Right lobe of liver (tissue), 6 donors: ENCODE measurements around the gene MACROD2. TPM values are rescaled to one million over a fixed set of nuclear protein-coding genes. Genes with fewer than 3 reads are reported as not detected.
"Not testable (repeated sequence)": the region's sequence is repeated elsewhere in the genome, so short reads cannot be mapped to it uniquely, and the experiment has no call there.

Experiments
- ATAC-seq, 4 donors: fragments of 200-7000 bp; cut with Tn5 transposase; one replicate each; pipeline ENCODE4 v1.9.1; 2020; ENCODE audit warnings: mild to moderate bottlenecking in 4 of 4, moderate library complexity in 4 of 4
- DNase-seq, 3 donors: peaks; one replicate each; pipeline ENCODE4 v3.0.0-alpha.2; 2020
- H3K27ac ChIP-seq, 3 donors: fragments of 200-600 bp; one replicate each; pipeline ENCODE4 v1.8.0; 2022
- H3K27me3 ChIP-seq, 2 donors: fragments of 200-600 bp; one replicate each; pipeline ENCODE4 v1.8.0; 2022
- H3K36me3 ChIP-seq, 4 donors: fragments of 200-600 bp; sonication (generic) in 1 of 4; one replicate each; pipeline versions ENCODE4 v1.5.1 to v1.8.0; 2017 to 2022; ENCODE audit warnings: control low read depth in 1 of 4
- H3K4me1 ChIP-seq, 4 donors: fragments of 200-600 bp; sonication (generic) in 1 of 4; one replicate each; pipeline versions ENCODE4 v1.5.1 to v1.8.0; 2017 to 2022; ENCODE audit warnings: control low read depth in 1 of 4
- H3K4me3 ChIP-seq, 3 donors: fragments of 200-600 bp; one replicate each; pipeline ENCODE4 v1.8.0; 2022
- H3K9me3 ChIP-seq, 4 donors: fragments of 200-600 bp; sonication (generic) in 1 of 4; one replicate each; pipeline versions ENCODE4 v1.5.1 to v1.8.0; 2017 to 2022; ENCODE audit warnings: control low read depth in 1 of 4
- CTCF ChIP-seq, 4 donors: fragments of 200-600 bp in 3 of 4; fragments of 450-650 bp in 1 of 4; IDR thresholded peaks; one replicate each; pipeline versions ENCODE4 v1.5.1 to v1.8.0; 2016 to 2022; ENCODE audit warnings: antibody characterized with exemption in 4 of 4, mild to moderate bottlenecking in 2 of 4
- POLR2A ChIP-seq: fragments of 450-650 bp; IDR thresholded peaks from one replicate; pipeline ENCODE4 v1.6.1; 2017; ENCODE audit warnings: antibody characterized with exemption, mild to moderate bottlenecking
- WGBS: methylation state at CpG from one replicate; pipeline ENCODE4 v1.1.6; 2018; ENCODE audit warnings: low coverage, low lambda C conversion rate; ENCODE audit not compliant: insufficient coverage; ENCODE audit errors: missing lambda C conversion rate; 5-methylcytosine and 5-hydroxymethylcytosine counted together
- intact Hi-C, 2 donors: fragments of 100-400 bp; cut with DNase I; formaldehyde crosslinking; loops; one replicate each; pipeline versions ENCODE4 v1.11.2 to v1.14.1; 2022
- total RNA-seq, 6 experiments: library from RNA; depleted of rRNA in 2 of 6; stranded (reverse); fragments of >200 nt in 2 of 6; fragmentation: NEBNext Ultra II Directional in 3 of 6; extraction: Animal tissue kit (Norgen Biotek cat#: 25700) in 3 of 6; gene quantifications; one replicate each; pipeline versions ENCODE4 v1.1.0 to v1.2.4, GENCODE V29; 2016 to 2023
- donor health status: DM: no; HTN: yes; CAD: no.
- donor health status: DM: no; HTN: no; CAD: no.
- donor health status: DM: no; HTN: no; CAD: no.
- donor health status: DM: no; HTN: yes; CAD: no.
- donor health status: DM: no; HTN: yes; CAD: no.

The MACROD2 gene
- total RNA-seq, 6 experiments from 2014 or later: 1.2 to 5.5 (median 3.3) TPM

GRCh38 chr20:14012671-14013070 is 17.4 kb downstream of the MACROD2 start:
- no peaks in the 10 kb centered on the region for H3K4me1 ChIP-seq
- no peak for TF ChIP-seq POLR2A
- TF ChIP-seq CTCF (IDR thresholded peaks at IDR 0.05): no peak
- H3K27ac ChIP-seq: no peak overlapping the region
- WGBS: 97% methylated on average over 3 of the region's 3 CpGs
- H3K36me3 ChIP-seq: no peaks in the 10 kb centered on the region
- DNase-seq: no peak
- intact Hi-C loops: no loop called here
- no peak overlapping the region for H3K4me3 ChIP-seq
- no peak for ATAC-seq
- no peaks in the 10 kb centered on the region for H3K9me3 ChIP-seq
- no peaks in the 10 kb centered on the region for H3K27me3 ChIP-seq

- H3K4me3 ChIP-seq: no peak overlapping the region
- H3K27ac ChIP-seq: no peak overlapping the region
- no peaks in the 10 kb centered on the region for H3K27me3 ChIP-seq
- H3K9me3 ChIP-seq: no peaks in the 10 kb centered on the region
- H3K36me3 ChIP-seq: no peaks in the 10 kb centered on the region
- DNase-seq (no peak), ATAC-seq (no peak)
- no peaks in the 10 kb centered on the region for H3K4me1 ChIP-seq
- WGBS: 87% methylated on average over 1 of the region's 1 CpG
- TF ChIP-seq CTCF (IDR thresholded peaks at IDR 0.05): no peak
- no peak for TF ChIP-seq POLR2A
- intact Hi-C loops: no loop called here
Observed at GRCh38 chr20:14030991-14031390, 35.7 kb downstream of the MACROD2 start.

- no peak overlapping the region for H3K4me3 ChIP-seq
- no peaks in the 10 kb centered on the region for H3K4me1 ChIP-seq
- TF ChIP-seq POLR2A: no peak
- TF ChIP-seq CTCF (IDR thresholded peaks at IDR 0.05): no peak
- no peak for ATAC-seq
- 82% methylated on average over 1 of the region's 1 CpG for WGBS
- no peaks in the 10 kb centered on the region for H3K27me3 ChIP-seq
- no peaks in the 10 kb centered on the region for H3K36me3 ChIP-seq
- no peak for DNase-seq
- no peak overlapping the region for H3K27ac ChIP-seq
- no peaks in the 10 kb centered on the region for H3K9me3 ChIP-seq
- intact Hi-C loops: no loop called here
Observed at GRCh38 chr20:14033310-14033709, 38.0 kb downstream of the MACROD2 start.

- TF ChIP-seq CTCF (IDR thresholded peaks at IDR 0.05) (no peak), POLR2A (no peak)
- 73% methylated on average over 7 of the region's 7 CpGs for WGBS
- no peaks in the 10 kb centered on the region for H3K36me3 ChIP-seq
- H3K27ac ChIP-seq: no peak overlapping the region
- no peaks in the 10 kb centered on the region for H3K9me3 ChIP-seq
- H3K4me1 ChIP-seq: no peaks in the 10 kb centered on the region
- ATAC-seq (no peak), DNase-seq (no peak)
- H3K27me3 ChIP-seq: no peaks in the 10 kb centered on the region
- intact Hi-C loops: no loop called here
- H3K4me3 ChIP-seq: no peak overlapping the region
Observed at GRCh38 chr20:14036567-14036966, 41.3 kb downstream of the MACROD2 start.

- 100% methylated on average over 2 of the region's 28 CpGs for WGBS
- DNase-seq, H3K36me3 ChIP-seq, intact Hi-C loops, ATAC-seq, H3K27ac ChIP-seq, H3K4me3 ChIP-seq, H3K27me3 ChIP-seq, H3K9me3 ChIP-seq, H3K4me1 ChIP-seq: not testable (repeated sequence)
Observed at GRCh38 chr20:14044712-14045276, 49.5 kb downstream of the MACROD2 start.
